AML-193 (cell line): ENCODE measurements around the gene ABCD3.
"Not testable (repeated sequence)": the region's sequence is repeated elsewhere in the genome, so short reads cannot be mapped to it uniquely, and the experiment has no call there.

Source experiments
- DNase-seq, 2 experiments: peaks; one replicate each; lab custom pipeline; 2025; lab: John Stamatoyannopoulos, UW

The ABCD3 gene

GRCh38 chr1:94413311-94413710, 4.9 kb upstream of the ABCD3 start:
- peak in 1 of 2 experiments; percentile 20 for DNase-seq

GRCh38 chr1:94416901-94417727, 1.1 kb upstream of the ABCD3 start:
- DNase-seq, result no peak

DNA sequence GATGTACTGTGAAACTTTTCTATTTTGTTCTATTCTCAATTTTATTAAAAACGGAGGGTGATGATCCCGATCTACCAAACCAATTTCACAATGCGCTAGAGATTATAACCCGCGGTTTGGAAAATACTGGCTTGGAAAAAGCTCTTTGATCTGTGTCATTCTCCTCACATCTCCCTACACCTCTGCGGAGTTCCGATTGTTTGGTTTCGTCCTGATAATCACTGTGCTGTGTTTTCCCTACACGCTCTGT, 536 bp upstream of the ABCD3 start:
- DNase-seq, result no peak

DNA sequence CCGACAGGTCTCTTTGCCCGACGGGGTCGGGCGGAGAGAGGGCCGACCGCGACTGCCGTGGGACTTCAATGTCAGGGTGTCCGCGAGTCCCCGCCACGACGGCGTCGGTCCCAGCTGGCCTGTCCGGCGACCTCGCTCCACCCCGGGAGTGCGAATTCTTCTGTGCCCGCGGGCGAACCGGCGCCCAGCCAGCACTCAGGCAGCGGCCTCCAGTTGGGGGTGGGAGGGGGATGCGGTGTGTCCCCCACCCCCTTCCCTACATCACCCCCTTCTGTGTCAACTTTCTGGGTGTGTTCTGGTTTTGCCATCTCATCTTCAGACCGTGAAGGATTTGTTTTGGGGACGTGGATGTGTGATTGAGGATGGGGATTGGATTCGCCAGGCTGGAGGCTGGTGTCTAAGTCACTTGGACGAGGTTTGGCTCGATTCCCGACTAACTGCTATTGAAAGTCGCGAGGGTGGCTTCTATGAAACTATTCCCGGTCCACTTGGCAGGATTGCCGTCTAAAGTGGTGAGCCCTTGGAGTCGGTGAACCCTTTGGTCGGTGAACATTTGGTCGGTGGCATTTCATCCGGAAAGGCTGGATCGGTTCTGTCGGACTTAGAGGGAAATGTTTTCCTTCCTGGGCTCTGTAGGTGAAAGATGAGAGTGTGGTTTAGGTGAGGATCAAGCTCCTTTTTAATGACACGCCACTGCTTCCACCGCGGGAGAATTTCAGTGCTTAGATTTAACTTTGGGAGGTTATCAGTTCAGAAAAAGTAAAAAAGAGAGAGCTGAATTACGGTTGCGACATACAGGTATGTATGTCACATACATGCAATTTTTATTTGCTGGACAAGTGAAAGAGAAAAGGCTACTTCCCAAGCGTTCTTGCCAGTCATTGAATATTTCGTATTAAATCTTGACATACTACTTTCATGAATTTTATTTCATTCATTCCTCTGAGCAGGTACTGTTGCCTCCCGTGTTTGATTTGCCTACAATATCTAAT, 771 bp downstream of the ABCD3 start:
- DNase-seq, result no peak

GRCh38 chr1:94422115-94422820, 4.1 kb downstream of the ABCD3 start:
- DNase-seq, result no peak

DNA sequence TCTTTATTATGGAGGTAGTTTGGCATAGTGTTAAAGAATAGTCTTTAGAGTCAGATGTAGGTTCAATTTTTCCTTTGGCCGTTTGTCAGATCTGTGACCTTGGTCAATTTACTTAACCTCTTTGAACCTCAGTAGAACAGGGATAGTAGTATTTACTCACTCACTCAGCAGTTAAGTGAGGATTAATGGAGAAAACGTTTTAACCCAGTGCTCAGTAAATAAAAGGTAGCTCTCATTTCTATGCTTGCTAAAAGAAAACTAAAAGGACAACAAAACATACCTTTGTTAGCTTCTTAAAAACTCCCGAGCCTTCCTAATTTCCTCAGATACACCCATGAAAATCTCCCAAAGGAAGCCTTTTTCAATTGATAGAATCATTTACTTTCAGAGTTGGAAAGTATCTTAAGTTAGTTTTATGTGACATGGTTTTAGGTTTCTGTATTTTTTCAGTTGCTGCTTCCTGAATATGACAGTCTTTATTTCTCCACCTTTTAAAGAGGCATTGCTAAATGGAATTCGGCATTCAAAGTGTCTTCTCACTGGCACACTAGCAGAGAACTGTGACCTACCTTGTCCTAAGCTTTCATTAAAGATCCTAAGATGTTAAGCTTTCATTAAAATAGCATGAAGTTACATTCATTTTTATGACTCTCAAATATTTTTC, 7.8 kb downstream of the ABCD3 start:
- DNase-seq, result peak in 1 of 2 experiments; percentile 8

GRCh38 chr1:94426485-94426870, 8.3 kb downstream of the ABCD3 start:
- DNase-seq, result not testable (repeated sequence)

DNA sequence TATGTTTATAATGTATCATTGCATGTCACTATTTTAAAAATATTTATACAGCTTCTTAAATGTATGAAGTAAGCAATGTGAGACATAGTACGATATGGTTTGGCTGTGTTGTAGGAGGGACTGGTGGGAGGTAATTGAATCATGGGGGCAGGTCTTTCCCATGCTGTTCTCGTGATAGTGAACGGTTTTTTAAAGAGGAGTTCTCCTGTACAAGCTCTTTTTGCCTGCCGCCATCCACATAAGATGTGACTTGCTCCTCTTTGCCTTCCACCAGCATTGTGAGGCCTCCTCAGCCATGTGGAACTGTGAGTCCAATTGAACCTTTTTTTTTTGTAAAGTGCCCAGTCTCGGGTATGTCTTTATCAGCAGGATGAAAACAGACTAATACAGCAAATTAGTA, 10.3 kb downstream of the ABCD3 start:
- no peak for DNase-seq

DNA sequence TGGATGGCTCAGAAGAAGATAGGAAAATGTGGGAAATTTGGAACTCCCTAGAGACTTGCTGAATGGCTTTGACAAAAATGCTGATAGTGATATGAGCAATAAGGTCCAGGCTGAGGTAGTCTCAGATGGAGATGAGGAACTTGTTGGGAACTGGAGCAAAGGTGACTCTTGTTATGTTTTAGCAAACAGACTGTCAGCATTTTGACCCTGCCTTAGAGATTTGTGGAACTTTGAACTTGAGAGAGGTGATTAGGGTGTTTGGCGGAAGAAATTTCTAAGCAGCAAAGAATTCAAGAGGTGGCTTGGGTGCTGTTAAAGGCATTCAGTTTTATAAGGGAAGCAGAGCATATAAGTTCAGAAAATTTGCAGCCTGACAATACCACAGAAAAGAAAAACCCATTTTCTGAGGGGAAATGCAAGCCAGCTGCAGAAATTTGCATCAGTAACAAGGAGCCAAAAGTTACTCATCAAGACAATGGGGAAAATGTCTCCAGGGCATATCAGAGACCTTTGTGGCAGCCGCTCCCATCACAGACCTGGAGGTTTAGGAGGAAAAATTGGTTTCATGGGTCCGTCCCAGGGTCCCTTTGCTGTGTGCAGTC, 10.8 kb downstream of the ABCD3 start:
- DNase-seq, result not testable (repeated sequence)

DNA sequence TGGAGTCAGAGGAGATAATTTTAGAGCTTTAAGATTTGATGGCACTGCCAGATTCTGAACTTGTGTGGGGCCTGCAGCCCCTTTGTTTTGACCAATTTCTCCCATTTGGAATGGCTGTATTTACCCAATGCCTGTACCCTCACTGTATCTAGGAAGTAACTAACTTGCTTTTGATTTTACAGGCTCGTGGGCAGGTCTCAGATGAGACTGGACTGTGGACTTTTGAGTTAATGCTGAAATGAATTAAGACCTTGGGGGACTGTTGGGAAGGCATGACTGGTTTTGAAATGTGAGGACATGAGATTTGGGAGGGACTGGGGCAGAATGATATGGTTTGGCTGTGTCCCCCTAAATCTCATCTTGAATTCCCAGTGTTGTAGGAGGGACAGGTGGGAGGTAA, 11.9 kb downstream of the ABCD3 start:
- DNase-seq, result not testable (repeated sequence)

DNA sequence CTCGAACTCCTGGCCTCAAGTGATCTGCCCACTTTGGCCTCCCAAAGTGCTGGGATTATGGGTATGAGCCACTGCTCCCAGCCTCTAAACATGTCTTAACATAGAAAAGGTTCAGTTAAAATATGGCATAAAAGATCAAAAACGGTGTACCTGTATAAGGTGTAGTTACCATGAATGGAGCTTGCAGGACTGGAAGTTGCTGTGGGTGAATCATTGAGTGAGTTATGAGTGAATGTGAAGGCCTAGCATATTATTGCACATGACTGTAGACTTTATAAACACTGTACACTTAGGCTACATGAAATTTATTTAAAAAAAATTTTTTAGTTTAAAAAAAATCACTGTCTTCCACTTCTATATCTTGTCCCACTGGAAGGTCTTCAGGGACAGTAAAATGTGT, 15.7 kb downstream of the ABCD3 start:
- no peak for DNase-seq

DNA sequence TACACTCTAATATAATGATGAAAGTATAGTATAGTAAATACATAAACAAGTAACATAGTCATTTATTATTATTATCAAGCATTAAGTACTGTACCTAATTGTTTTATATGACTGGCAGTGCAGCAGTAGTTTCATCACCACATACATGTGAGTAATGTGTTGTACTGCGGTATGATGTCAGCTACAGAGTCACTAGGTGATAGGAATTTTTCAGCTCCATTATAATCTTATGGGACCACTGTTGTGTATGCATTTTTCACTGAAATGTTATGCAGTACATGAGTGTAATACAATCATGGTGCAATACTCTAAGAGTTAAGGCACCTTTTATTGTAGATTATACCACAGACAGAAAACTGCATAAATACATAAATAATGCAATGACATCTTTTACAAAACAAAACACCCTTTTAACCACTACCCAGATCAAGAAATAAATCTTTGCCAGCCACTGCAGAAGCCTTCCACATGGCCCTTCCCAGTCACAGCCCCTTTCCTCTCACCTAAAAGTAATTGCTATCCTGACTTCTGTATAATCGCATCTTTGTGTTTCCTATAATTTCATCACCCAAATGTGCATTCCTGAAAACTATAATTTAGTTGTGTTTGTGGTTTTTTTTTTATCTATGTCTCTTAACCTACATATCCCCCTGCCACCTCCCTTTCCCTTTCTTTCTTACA, 16.3 kb downstream of the ABCD3 start:
- no peak for DNase-seq

GRCh38 chr1:94438692-94439276, 20.6 kb downstream of the ABCD3 start:
- DNase-seq, result no peak

GRCh38 chr1:94440088-94440487, 21.9 kb downstream of the ABCD3 start:
- peak in 1 of 2 experiments; percentile 12 for DNase-seq

- DNase-seq, result not testable (repeated sequence)
These were observed 24.9 kb downstream of the ABCD3 start for GRCh38 chr1:94443067-94443466.

DNA sequence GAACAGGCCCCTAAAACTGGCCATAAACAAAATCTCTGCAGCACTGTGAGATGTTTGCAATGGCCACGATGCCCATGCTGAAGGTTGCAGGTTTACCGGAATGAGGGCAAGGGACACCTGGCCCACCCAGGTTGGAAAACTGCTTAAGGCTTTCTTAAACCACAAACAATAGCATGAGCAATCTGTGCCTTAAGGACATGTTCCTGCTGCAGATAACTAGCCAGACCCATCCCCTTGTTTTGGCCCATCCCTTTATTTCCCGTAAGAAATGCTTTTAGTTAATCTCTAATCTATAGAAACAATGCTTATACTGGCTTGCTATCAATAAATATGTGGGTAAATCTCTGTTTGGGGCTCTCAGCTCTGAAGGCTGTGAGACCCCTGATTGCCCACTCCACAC, 26.6 kb downstream of the ABCD3 start:
- not testable (repeated sequence) for DNase-seq

GRCh38 chr1:94445733-94446132, 27.5 kb downstream of the ABCD3 start:
- DNase-seq, result not testable (repeated sequence)

DNA sequence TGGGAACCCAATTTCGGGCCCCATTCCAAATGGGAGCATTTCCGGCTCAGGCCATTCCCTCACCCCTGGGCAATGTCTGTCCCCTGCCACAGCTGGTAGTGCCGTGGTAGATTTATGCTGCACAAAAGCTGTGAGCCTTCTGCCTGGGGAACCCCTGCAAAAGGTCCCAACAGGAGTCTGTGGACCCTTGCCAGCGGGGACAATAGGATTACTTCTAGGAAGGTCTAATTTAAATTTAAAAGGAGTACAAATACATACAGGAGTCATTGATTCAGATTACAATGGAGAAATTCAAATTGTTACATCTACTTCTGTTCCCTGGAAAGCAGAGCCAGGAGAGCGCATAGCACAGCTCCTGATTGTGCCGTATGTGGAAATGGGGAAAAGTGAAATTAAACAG, 28.0 kb downstream of the ABCD3 start:
- DNase-seq, result not testable (repeated sequence)

DNA sequence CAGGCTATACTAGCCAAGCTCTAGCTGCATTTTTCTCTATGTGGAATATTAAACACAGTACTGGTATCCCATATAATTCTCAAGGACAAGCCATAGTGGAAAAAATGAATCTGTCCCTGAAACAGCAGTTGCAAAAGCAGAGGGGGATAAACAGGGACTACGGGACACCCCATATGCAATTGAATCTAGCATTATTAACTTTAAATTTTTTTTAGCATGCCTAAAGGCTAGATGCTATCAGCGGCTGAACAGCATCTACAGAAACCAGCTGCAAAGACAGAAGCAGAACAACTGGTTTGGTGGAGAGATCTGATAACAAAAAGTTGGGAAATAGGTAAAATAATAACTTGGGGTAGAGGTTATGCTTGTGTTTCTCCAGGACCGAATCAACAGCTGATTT, 30.6 kb downstream of the ABCD3 start:
- DNase-seq, result not testable (repeated sequence)

DNA sequence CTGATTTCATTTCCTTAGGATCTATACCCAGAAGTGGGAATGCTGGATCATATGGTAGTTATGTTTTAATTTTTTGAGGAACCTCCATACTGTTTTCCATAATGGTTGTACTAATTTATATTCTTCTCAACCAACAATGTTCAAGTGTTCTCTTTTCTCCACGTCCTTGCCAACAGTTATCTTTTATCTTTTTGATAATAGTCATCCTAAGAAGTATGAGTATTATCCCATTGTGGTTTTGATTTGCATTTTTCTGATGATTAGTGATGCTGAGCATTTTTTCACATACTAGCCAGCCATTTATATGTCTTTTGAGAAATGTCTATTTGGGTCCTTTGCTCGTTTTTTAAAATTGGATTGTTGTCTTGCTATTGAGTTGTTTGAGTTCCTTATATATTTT, 38.5 kb downstream of the ABCD3 start:
- no peak for DNase-seq
